ENCODE results near the gene SCAF1.

Gene SCAF1

GRCh38 chr19:49653466-49653806 lies 11.4 kb downstream of the SCAF1 start:
- H3K18ac ChIP-seq (ENCODE audit: low read length): no peak overlapping the region
- H3K79me1 ChIP-seq (ENCODE audit: low read length): peaks cover 5% of the 10 kb centered on the region
- no peak overlapping the region for H3K9ac ChIP-seq (ENCODE audit: low read length)
- no peak for DNase-seq
- WGBS (ENCODE audit: extremely low coverage, insufficient coverage, low lambda C conversion rate): no CpG with 5 or more reads among the region's 13 CpGs
- H4K8ac ChIP-seq (ENCODE audit: low read depth, low read length): no peak overlapping the region
- no peak overlapping the region for H3K4ac ChIP-seq (ENCODE audit: low read depth, low read length)
- H3K4me1 ChIP-seq (ENCODE audit: control insufficient read depth, low read depth, low read length): no peaks in the 10 kb centered on the region
- H2AK5ac ChIP-seq (ENCODE audit: low read length): no peak overlapping the region
- no peak overlapping the region for H2BK120ac ChIP-seq (ENCODE audit: low read depth, low read length)
- no peak overlapping the region for H3K27ac ChIP-seq (ENCODE audit: low read depth, low read length)
- no peak overlapping the region for H3K56ac ChIP-seq (ENCODE audit: low read length)
- no peak overlapping the region for H3K23ac ChIP-seq (ENCODE audit: low read length)
- H4K5ac ChIP-seq (ENCODE audit: low read length): no peak overlapping the region
- no peak overlapping the region for H2BK5ac ChIP-seq (ENCODE audit: low read length)
- no peaks in the 10 kb centered on the region for H3K27me3 ChIP-seq (ENCODE audit: insufficient read depth, low read length, poor library complexity)
- peaks cover 16% of the 10 kb centered on the region for H3K36me3 ChIP-seq (ENCODE audit: control insufficient read depth, insufficient read depth, low read length)
- no peak overlapping the region for H3K4me2 ChIP-seq (ENCODE audit: low read length)
- H3K4me3 ChIP-seq (ENCODE audit: low read length): no peak overlapping the region
- no peak overlapping the region for H2BK15ac ChIP-seq (replicated peaks; ENCODE audit: low read depth)
- peaks cover 2% of the 10 kb centered on the region for H3K79me2 ChIP-seq (ENCODE audit: control insufficient read depth, insufficient read depth, low read length)

GRCh38 chr19:49654581-49654980 lies 12.6 kb downstream of the SCAF1 start:
- Histone ChIP-seq H3K4me2 (ENCODE audit: low read length) (no peak overlapping the region), H2BK15ac (replicated peaks; ENCODE audit: low read depth) (no peak overlapping the region), H3K79me2 (ENCODE audit: control insufficient read depth, insufficient read depth, low read length) (no peaks in the 10 kb centered on the region), H3K23ac (ENCODE audit: low read length) (no peak overlapping the region), H3K27ac (ENCODE audit: low read depth, low read length) (no peak overlapping the region), H3K79me1 (ENCODE audit: low read length) (peaks cover 3% of the 10 kb centered on the region), H3K9ac (ENCODE audit: low read length) (no peak overlapping the region), H4K8ac (ENCODE audit: low read depth, low read length) (no peak overlapping the region), H3K4me3 (ENCODE audit: low read length) (no peak overlapping the region), H4K5ac (ENCODE audit: low read length) (no peak overlapping the region), H3K4ac (ENCODE audit: low read depth, low read length) (no peak overlapping the region), H3K4me1 (ENCODE audit: control insufficient read depth, low read depth, low read length) (no peaks in the 10 kb centered on the region), H3K56ac (ENCODE audit: low read length) (no peak overlapping the region), H3K36me3 (ENCODE audit: control insufficient read depth, insufficient read depth, low read length) (peaks cover 21% of the 10 kb centered on the region), H3K18ac (ENCODE audit: low read length) (no peak overlapping the region), H2BK5ac (ENCODE audit: low read length) (no peak overlapping the region), H2BK120ac (ENCODE audit: low read depth, low read length) (no peak overlapping the region), H2AK5ac (ENCODE audit: low read length) (no peak overlapping the region), H3K27me3 (ENCODE audit: insufficient read depth, low read length, poor library complexity) (no peaks in the 10 kb centered on the region)
- no CpG with 5 or more reads among the region's 10 CpGs for WGBS (ENCODE audit: extremely low coverage, insufficient coverage, low lambda C conversion rate)
- no peak for DNase-seq

- no peak overlapping the region for H3K9ac ChIP-seq (ENCODE audit: low read length)
- no peaks in the 10 kb centered on the region for H3K27me3 ChIP-seq (ENCODE audit: insufficient read depth, low read length, poor library complexity)
- H3K4ac ChIP-seq (ENCODE audit: low read depth, low read length): no peak overlapping the region
- H3K79me1 ChIP-seq (ENCODE audit: low read length): peaks cover 1% of the 10 kb centered on the region
- no peak overlapping the region for H3K23ac ChIP-seq (ENCODE audit: low read length)
- H3K56ac ChIP-seq (ENCODE audit: low read length): no peak overlapping the region
- no peaks in the 10 kb centered on the region for H3K79me2 ChIP-seq (ENCODE audit: control insufficient read depth, insufficient read depth, low read length)
- DNase-seq: no peak
- no peak overlapping the region for H3K27ac ChIP-seq (ENCODE audit: low read depth, low read length)
- H4K8ac ChIP-seq (ENCODE audit: low read depth, low read length): no peak overlapping the region
- H3K4me1 ChIP-seq (ENCODE audit: control insufficient read depth, low read depth, low read length): no peaks in the 10 kb centered on the region
- no peak overlapping the region for H2AK5ac ChIP-seq (ENCODE audit: low read length)
- peaks cover 21% of the 10 kb centered on the region for H3K36me3 ChIP-seq (ENCODE audit: control insufficient read depth, insufficient read depth, low read length)
- H3K18ac ChIP-seq (ENCODE audit: low read length): no peak overlapping the region
- H2BK5ac ChIP-seq (ENCODE audit: low read length): no peak overlapping the region
- H3K4me3 ChIP-seq (ENCODE audit: low read length): no peak overlapping the region
- H3K4me2 ChIP-seq (ENCODE audit: low read length): no peak overlapping the region
- H2BK120ac ChIP-seq (ENCODE audit: low read depth, low read length): no peak overlapping the region
- no peak overlapping the region for H2BK15ac ChIP-seq (replicated peaks; ENCODE audit: low read depth)
- H4K5ac ChIP-seq (ENCODE audit: low read length): no peak overlapping the region
- WGBS (ENCODE audit: extremely low coverage, insufficient coverage, low lambda C conversion rate): no CpG with 5 or more reads among the region's 23 CpGs
Measured at GRCh38 chr19:49655570-49656455, 13.8 kb downstream of the SCAF1 start.

- Histone ChIP-seq H3K79me1 (ENCODE audit: low read length) (peaks cover 1% of the 10 kb centered on the region), H2BK5ac (ENCODE audit: low read length) (no peak overlapping the region), H2AK5ac (ENCODE audit: low read length) (no peak overlapping the region), H3K23ac (ENCODE audit: low read length) (no peak overlapping the region), H3K4me1 (ENCODE audit: control insufficient read depth, low read depth, low read length) (no peaks in the 10 kb centered on the region), H2BK15ac (replicated peaks; ENCODE audit: low read depth) (no peak overlapping the region), H3K4me3 (ENCODE audit: low read length) (no peak overlapping the region), H3K56ac (ENCODE audit: low read length) (no peak overlapping the region), H3K27me3 (ENCODE audit: insufficient read depth, low read length, poor library complexity) (no peaks in the 10 kb centered on the region), H3K4ac (ENCODE audit: low read depth, low read length) (no peak overlapping the region), H2BK120ac (ENCODE audit: low read depth, low read length) (no peak overlapping the region), H4K8ac (ENCODE audit: low read depth, low read length) (no peak overlapping the region), H3K27ac (ENCODE audit: low read depth, low read length) (no peak overlapping the region), H3K18ac (ENCODE audit: low read length) (no peak overlapping the region), H3K36me3 (ENCODE audit: control insufficient read depth, insufficient read depth, low read length) (peaks cover 24% of the 10 kb centered on the region), H3K9ac (ENCODE audit: low read length) (no peak overlapping the region), H3K4me2 (ENCODE audit: low read length) (no peak overlapping the region), H3K79me2 (ENCODE audit: control insufficient read depth, insufficient read depth, low read length) (no peaks in the 10 kb centered on the region), H4K5ac (ENCODE audit: low read length) (no peak overlapping the region)
- no CpG with 5 or more reads among the region's 17 CpGs for WGBS (ENCODE audit: extremely low coverage, insufficient coverage, low lambda C conversion rate)
- DNase-seq: no peak
Measured at GRCh38 chr19:49656456-49657109, 14.6 kb downstream of the SCAF1 start.

GRCh38 chr19:49657493-49658138 lies 15.6 kb downstream of the SCAF1 start:
- no peak overlapping the region for H4K8ac ChIP-seq (ENCODE audit: low read depth, low read length)
- no peaks in the 10 kb centered on the region for H3K27me3 ChIP-seq (ENCODE audit: insufficient read depth, low read length, poor library complexity)
- H2BK120ac ChIP-seq (ENCODE audit: low read depth, low read length): no peak overlapping the region
- no peak overlapping the region for H3K56ac ChIP-seq (ENCODE audit: low read length)
- H3K18ac ChIP-seq (ENCODE audit: low read length): no peak overlapping the region
- no peaks in the 10 kb centered on the region for H3K79me2 ChIP-seq (ENCODE audit: control insufficient read depth, insufficient read depth, low read length)
- H3K9ac ChIP-seq (ENCODE audit: low read length): no peak overlapping the region
- no peaks in the 10 kb centered on the region for H3K4me1 ChIP-seq (ENCODE audit: control insufficient read depth, low read depth, low read length)
- no peak overlapping the region for H3K4me3 ChIP-seq (ENCODE audit: low read length)
- WGBS (ENCODE audit: extremely low coverage, insufficient coverage, low lambda C conversion rate): no CpG with 5 or more reads among the region's 22 CpGs
- H3K4ac ChIP-seq (ENCODE audit: low read depth, low read length): no peak overlapping the region
- H3K27ac ChIP-seq (ENCODE audit: low read depth, low read length): no peak overlapping the region
- H3K4me2 ChIP-seq (ENCODE audit: low read length): no peak overlapping the region
- H2AK5ac ChIP-seq (ENCODE audit: low read length): no peak overlapping the region
- no peak overlapping the region for H4K5ac ChIP-seq (ENCODE audit: low read length)
- peaks cover 26% of the 10 kb centered on the region for H3K36me3 ChIP-seq (ENCODE audit: control insufficient read depth, insufficient read depth, low read length)
- H3K79me1 ChIP-seq (ENCODE audit: low read length): peaks cover 1% of the 10 kb centered on the region
- no peak for DNase-seq
- H2BK5ac ChIP-seq (ENCODE audit: low read length): no peak overlapping the region
- no peak overlapping the region for H3K23ac ChIP-seq (ENCODE audit: low read length)
- no peak overlapping the region for H2BK15ac ChIP-seq (replicated peaks; ENCODE audit: low read depth)

Data from mesendoderm (in vitro differentiated cells).